NCI-H1105 treated with DMSO at 0.1 percent for 48 hours (cell line): Measurements from ENCODE around the gene BABAM1.
"Not testable (repeated sequence)": the region's sequence is repeated elsewhere in the genome, so short reads cannot be mapped to it uniquely, and the experiment has no call there.

Experiments
- DNase-seq: peaks from one replicate; lab custom pipeline; 2025; lab: John Stamatoyannopoulos, UW

BABAM1 gene

GRCh38 chr19:17275441-17276175, 8.4 kb downstream of the BABAM1 start:
- no peak for DNase-seq

- DNase-seq = no peak
These were observed 12.2 kb downstream of the BABAM1 start for GRCh38 chr19:17279436-17279835.

- peak; percentile 2 for DNase-seq
These were observed 14.4 kb downstream of the BABAM1 start, which contains the start of gene ANKLE1 for GRCh38 chr19:17281391-17282304. ANKLE1 (plus strand) TSS chr19:17281901; CDS start chr19:17281921, 20 bp downstream.

GRCh38 chr19:17282488-17283125, 15.4 kb downstream of the BABAM1 start:
- DNase-seq = peak; percentile 87

- DNase-seq = no peak
These were observed 16.3 kb downstream of the BABAM1 start for GRCh38 chr19:17283504-17283996.

- DNase-seq = no peak
These were observed 18.3 kb downstream of the BABAM1 start for GRCh38 chr19:17285415-17286135.

- DNase-seq = no peak
These were observed 19.0 kb downstream of the BABAM1 start for GRCh38 chr19:17286263-17286662.

- DNase-seq = no peak
These were observed 19.5 kb downstream of the BABAM1 start for GRCh38 chr19:17286752-17287151.

GRCh38 chr19:17289489-17289888, 22.2 kb downstream of the BABAM1 start:
- DNase-seq = no peak

- no peak for DNase-seq
These were observed 25.2 kb downstream of the BABAM1 start for GRCh38 chr19:17292301-17293074.

- no peak for DNase-seq
These were observed 26.4 kb downstream of the BABAM1 start for GRCh38 chr19:17293605-17294004.

- DNase-seq = no peak
These were observed 27.0 kb downstream of the BABAM1 start for GRCh38 chr19:17294051-17294891.

- not testable (repeated sequence) for DNase-seq
These were observed 28.3 kb downstream of the BABAM1 start for GRCh38 chr19:17295551-17295950.

- DNase-seq = no peak
These were observed 29.0 kb downstream of the BABAM1 start for GRCh38 chr19:17296273-17296672.

GRCh38 chr19:17296976-17297375, 29.7 kb downstream of the BABAM1 start:
- no peak for DNase-seq

- DNase-seq = no peak
These were observed 33.9 kb downstream of the BABAM1 start for GRCh38 chr19:17300992-17301619.

- no peak for DNase-seq
These were observed 35.3 kb downstream of the BABAM1 start for GRCh38 chr19:17302391-17303166.

GRCh38 chr19:17303167-17303939, 36.1 kb downstream of the BABAM1 start, which contains the start of gene ABHD8:
ABHD8 (minus strand) TSS chr19:17303425; CDS start chr19:17301616, 1,809 bp downstream.
- DNase-seq = peak; percentile 93
